GM19467 (cell line): Measurements from ENCODE around the gene CXXC1.
A peak's percentile ranks its signal among the peaks of the same experiment; 100 is the strongest.
"Not testable (repeated sequence)": the region's sequence is repeated elsewhere in the genome, so short reads cannot be mapped to it uniquely, and the experiment has no call there.

Experiments
- ATAC-seq: cut with Tn5 transposase; IDR thresholded peaks from one replicate; pipeline ENCODE4 v1.9.1; 2021; ENCODE audit warnings: mild to moderate bottlenecking, moderate library complexity; ENCODE audit not compliant: unreplicated experiment

Gene CXXC1

GRCh38 chr18:50276452-50276851 lies 11.0 kb downstream of the CXXC1 start:
- no peak for ATAC-seq

- no peak for ATAC-seq
Observed at GRCh38 chr18:50275503-50276036, 11.9 kb downstream of the CXXC1 start.

GRCh38 chr18:50274941-50275340 lies 12.6 kb downstream of the CXXC1 start:
- ATAC-seq = no peak

GRCh38 chr18:50274044-50274442 lies 13.4 kb downstream of the CXXC1 start:
- no peak for ATAC-seq

- ATAC-seq = no peak
Observed at GRCh38 chr18:50273203-50274043, 14.1 kb downstream of the CXXC1 start.

- ATAC-seq = no peak
Observed at GRCh38 chr18:50272568-50272967, 14.9 kb downstream of the CXXC1 start.

- ATAC-seq = peak; percentile 74
Observed at GRCh38 chr18:50268022-50268747, 19.3 kb downstream of the CXXC1 start.

- peak; percentile 79 for ATAC-seq
Observed at GRCh38 chr18:50266248-50266704, 21.2 kb downstream of the CXXC1 start, which contains the start of gene CFAP53. CFAP53 (minus strand) TSS chr18:50266495; CDS start chr18:50266404, 91 bp downstream.

GRCh38 chr18:50262977-50263376 lies 24.5 kb downstream of the CXXC1 start:
- ATAC-seq = no peak

- ATAC-seq = no peak
Observed at GRCh38 chr18:50250935-50251334, 36.6 kb downstream of the CXXC1 start.

GRCh38 chr18:50249576-50249975 lies 37.9 kb downstream of the CXXC1 start:
- no peak for ATAC-seq

- ATAC-seq = no peak
Observed at GRCh38 chr18:50247561-50247960, 39.9 kb downstream of the CXXC1 start.

GRCh38 chr18:50241768-50242167 lies 45.7 kb downstream of the CXXC1 start:
- not testable (repeated sequence) for ATAC-seq

- ATAC-seq = no peak
Observed at GRCh38 chr18:50240080-50240563, 47.4 kb downstream of the CXXC1 start.

GRCh38 chr18:50232419-50232818 lies 55.1 kb downstream of the CXXC1 start:
- no peak for ATAC-seq
